Activated CD4-positive, CD25-positive, alpha-beta regulatory T cell treated with anti-CD3 and anti-CD28 coated beads, Interleukin-2, amount 50 U/mL, for 72 hours (primary cell): ENCODE data around the gene GRIK1.
"Not testable (repeated sequence)": the region's sequence is repeated elsewhere in the genome, so short reads cannot be mapped to it uniquely, and the experiment has no call there.

Source experiments
- DNase-seq: peaks from one replicate; pipeline ENCODE4 v3.0.0; 2021

The GRIK1 gene

DNA sequence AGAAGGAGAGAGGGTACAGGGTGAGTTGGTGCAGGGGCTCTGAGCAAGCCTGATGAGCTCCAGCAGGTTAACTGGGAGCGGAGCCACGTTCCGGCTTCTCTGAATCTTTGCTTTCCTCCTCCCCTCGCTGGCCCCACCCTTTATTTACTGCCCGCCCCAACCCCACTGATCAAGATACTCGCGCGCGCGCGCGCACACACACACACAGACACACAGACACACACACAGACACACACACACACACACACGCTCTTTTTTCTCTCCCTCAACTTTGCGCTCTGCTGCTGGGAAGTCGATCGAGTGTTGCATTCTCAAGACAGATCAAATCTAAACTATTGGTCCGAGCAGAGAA lies at the start of gene GRIK1:
Gene GRIK1, minus strand, starts transcription at position 73 of the 352 bp plus-strand sequence.
- DNase-seq = no peak

DNA sequence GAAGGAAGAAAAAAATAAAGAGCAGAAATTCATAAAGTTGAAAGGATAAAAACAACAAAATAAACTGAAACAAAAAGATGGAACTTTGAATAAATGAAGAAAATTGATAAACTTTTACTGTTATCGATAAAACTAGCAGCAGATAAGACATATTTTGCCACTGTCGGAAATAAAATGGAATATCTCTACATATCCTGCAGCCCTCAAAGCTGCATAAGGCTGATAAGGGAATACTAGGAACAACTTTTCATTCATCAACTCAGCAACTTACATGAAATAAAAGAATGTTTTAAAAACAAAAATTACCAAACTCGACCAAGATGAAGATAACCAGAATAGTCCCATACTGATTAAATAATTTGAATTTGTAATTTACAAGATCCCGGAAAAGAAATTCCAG lies 48.0 kb upstream of the GRIK1 start:
- DNase-seq = no peak

DNA sequence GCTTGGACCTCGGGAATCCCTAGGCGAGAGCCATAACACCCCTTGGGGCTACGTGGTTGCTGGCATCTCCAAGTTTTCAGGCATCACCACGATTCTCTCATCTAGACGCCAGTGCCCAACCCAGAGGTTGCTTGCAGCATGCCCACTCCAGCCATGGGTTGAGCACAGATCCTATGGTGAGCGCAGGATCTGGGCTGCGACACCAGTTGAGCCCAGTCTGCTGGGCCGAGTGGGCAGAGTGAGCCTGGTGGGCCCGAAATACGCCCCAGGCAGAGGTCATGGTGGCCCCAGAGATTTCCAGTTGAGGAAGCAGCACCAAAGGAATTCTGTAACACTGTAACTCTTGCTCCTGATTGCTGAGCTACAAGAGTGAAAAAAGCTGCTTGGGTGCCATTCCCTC lies 46.1 kb upstream of the GRIK1 start:
- DNase-seq = no peak

GRCh38 chr21:29979043-29979442 lies 39.2 kb upstream of the GRIK1 start:
- no peak for DNase-seq

DNA sequence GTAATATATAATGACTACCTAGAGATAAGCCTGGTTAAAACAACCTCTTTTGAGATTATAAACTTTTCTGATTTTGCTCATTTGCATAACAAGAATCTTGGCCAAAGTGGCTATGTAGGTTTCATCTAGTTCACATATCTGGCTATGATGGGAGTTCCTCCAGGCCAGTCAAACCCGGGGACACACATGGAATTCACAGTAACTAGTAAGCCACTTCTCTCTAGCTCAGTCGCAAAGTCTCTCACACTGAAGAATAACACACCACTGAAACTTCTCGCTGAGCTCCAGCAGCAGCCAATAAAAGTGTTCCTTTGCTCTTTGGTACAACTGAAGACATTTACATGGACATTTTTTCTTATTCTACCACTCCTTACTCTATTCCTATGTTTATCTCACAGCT lies 36.0 kb upstream of the GRIK1 start:
- DNase-seq = no peak

GRCh38 chr21:29973258-29973657 lies 33.5 kb upstream of the GRIK1 start:
- DNase-seq = no peak

GRCh38 chr21:29961291-29962027 lies 21.7 kb upstream of the GRIK1 start:
- DNase-seq = no peak

GRCh38 chr21:29958551-29958950 lies 18.8 kb upstream of the GRIK1 start:
- no peak for DNase-seq

DNA sequence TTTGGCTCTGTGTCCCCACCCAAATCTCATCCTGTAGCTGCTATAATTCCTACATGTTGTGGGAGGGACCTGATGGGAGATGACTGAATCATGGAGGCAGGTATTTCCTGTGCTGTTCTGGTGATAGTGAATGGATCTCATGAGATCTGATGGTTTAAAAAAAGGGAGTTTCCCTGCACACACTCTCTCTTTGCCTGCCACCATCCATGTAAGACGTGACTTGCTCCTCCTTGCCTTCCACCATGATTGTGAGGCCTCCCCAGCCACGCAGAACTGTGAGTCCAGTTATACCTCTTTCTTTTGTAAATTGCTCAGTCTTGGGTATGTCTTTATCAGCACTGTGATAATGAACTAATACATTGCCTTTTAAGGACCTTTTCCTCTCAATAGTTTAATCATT lies 18.2 kb upstream of the GRIK1 start:
- DNase-seq = not testable (repeated sequence)

DNA sequence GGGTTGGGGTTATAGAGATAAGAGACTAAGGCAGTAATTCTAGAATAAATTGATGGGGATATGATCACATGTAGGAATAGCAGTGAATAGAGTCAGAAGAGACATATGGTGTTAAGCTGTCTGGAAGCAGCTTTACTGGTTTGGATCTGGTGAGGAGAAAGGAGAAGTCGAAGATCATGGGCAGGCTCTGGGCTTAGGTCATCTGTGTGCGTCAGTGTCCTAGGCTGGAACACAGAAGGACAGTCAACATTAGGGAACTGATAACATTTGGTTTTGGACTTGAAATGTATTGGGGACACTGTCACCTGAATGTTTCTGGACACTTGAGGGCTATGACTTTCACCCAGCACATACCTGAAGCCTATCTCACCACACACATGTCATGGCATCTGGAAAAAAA lies 13.9 kb upstream of the GRIK1 start:
- no peak for DNase-seq

- no peak for DNase-seq
Measured at GRCh38 chr21:29953072-29953471, 13.3 kb upstream of the GRIK1 start.

GRCh38 chr21:29951911-29952310 lies 12.1 kb upstream of the GRIK1 start:
- no peak for DNase-seq

- no peak for DNase-seq
Measured at GRCh38 chr21:29949991-29950390, 10.2 kb upstream of the GRIK1 start.

- no peak for DNase-seq
Measured at GRCh38 chr21:29947119-29947518, 7.3 kb upstream of the GRIK1 start.

DNA sequence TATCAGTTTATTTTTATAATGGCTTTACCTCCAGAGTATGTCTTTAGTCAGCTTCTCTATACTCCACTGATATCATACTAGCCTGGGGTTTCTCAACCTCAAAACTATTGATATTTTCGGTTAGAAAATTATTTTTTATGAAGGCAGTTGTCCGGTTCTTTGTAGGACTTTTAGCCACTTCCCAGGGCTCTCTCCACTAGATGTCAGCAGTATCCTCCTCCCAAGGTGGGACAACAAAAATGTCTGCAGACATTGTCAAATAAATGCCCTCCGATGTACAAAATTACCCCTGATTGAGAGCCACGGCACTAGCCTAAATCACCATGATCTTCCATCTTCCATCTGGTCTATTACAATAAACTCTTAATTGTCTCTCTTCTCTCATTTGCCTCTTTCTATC lies 4.1 kb upstream of the GRIK1 start:
- DNase-seq = no peak

DNA sequence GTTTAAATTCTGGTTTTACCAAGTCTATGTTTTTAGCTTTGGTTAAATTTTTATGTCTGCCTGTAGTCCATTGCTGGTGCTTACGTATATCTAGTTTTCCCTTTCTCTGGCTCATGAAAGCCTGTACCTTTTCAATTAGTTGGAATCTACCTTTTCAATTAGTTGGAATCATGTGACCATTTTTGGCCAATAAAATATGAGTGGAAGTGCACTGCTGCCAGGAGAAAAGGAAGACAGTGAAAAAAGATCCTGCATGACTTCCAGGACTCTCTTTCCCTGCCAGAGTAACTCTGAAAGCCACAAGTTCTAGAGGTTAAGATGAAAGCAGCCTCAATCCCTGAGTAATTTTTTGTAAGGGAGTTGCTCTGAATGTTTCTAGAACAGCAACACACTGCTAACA lies 2.2 kb upstream of the GRIK1 start:
- no peak for DNase-seq

- DNase-seq = no peak
Measured at GRCh38 chr21:29940991-29941390, 1.2 kb upstream of the GRIK1 start.

DNA sequence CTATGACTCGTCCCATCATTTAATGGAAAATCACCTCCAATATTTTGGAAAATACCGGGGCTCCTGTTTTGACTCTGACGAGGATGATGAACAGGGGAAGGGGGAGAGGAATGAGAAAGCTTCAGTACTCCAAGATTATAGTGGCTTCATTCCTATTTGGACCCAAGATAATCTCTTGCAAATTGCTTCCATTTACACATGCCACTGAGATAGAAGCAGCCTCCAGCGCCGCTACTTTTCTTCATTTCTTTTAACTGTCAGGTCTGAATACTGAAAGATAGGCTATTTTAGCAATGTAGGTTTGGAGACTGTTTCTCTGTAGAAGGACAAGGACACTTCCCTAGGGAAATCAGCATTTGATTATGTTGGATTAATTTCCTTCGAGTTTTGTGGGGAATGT lies 565 bp upstream of the GRIK1 start:
- no peak for DNase-seq

DNA sequence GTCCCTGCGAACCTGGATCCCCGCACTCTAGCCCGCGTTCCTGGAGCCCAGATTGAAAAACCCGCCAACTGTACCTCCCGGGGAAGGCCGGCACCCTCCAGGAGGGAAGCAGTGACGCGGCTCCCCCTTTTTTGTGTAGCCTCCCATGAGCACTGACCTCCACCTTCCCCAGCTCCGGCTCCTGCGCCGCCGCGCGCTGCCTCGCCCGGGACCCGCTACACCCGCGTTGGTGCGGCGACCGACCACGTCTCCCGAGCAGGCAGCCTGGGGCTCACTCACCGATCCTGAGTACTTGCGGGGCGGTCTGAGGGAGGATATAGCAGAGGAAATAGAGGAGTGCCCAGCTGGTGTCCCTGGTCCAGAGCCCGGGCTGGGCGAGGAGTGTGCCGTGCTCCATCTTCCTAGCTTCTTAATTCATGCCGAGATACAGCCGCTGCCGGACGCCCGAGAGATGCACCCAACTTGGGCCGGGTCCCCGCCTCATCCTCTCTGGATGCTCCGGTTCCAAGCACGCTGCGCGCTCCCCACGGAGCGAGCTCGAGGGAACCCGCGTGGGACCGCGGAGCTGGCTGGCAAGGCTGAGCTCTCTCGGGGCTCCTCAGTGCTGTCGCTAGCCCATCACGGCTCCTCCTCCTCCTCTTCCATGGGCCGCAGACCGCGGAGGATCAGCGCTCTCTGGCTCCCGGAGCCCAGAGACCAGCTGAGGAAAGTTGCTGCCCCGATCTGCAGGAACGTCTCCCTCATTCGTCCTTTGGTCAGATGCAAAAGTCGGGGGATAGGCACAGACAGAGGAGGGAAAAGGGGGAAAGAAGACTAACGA lies 482 bp downstream of the GRIK1 start:
- no peak for DNase-seq

DNA sequence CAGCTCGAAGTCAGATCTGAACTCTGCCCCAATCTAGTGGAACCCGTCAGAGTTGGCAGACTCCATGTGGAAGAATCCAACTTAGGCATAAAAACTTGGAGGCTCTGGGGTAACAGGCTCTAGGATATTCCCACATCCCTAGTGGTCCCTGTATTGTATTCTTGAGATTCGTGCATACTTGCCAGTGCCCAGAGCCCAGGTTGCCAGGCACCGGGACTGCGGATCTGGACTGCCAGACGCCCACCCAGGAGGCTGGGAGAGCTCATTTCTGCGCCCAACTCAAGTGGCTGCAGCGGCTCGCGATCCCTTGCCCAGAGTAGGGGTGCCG lies 1.1 kb downstream of the GRIK1 start:
- DNase-seq = no peak

- no peak for DNase-seq
Measured at GRCh38 chr21:29933088-29933487, 6.7 kb downstream of the GRIK1 start.

DNA sequence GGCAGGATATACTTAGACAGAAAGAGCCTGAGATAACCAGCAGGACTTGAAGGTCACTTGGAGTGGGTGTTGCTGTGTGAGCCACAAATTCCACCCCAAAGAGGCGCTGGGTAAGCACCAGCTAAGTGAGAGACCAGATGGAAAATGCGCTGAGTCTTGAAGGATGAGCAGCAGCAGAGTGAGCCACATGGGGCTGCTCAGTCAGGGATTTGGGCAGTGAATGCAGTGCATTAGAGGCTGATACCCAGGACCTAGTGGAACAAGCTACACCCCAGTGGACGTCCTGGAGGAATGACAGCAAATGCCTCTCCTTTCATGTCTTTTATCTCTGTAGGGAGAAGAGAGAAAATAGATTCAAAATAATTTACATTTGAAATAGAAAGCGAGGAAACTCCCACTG lies 11.3 kb downstream of the GRIK1 start:
- no peak for DNase-seq

GRCh38 chr21:29920938-29921337 lies 18.9 kb downstream of the GRIK1 start:
- no peak for DNase-seq

GRCh38 chr21:29914326-29914725 lies 25.5 kb downstream of the GRIK1 start:
- no peak for DNase-seq

DNA sequence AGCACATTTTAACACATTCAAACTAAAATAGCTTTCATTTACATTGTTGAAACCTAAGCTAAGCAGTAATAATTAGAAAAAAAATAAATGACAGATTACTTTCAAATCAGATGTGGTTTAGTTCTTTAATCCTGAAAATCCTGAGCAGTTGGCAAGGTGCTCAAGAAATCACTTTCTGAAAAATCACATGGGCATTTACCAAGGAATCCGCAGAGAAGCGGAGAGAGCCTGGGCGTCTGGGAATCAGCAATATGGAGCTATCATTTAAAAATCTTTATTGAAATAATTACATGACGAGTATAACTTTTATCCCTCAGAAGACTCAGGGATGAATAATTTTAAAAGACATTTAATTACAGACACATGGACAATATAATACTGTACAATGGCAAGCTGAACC lies 30.2 kb downstream of the GRIK1 start:
- no peak for DNase-seq
